PC-9 (cell line): ENCODE measurements around the gene INPP5A.

ENCODE experiments used
- CTCF ChIP-seq: fragments of 200-600 bp; sonication (generic); conservative IDR thresholded peaks from 2 replicates; pipeline ENCODE4 v1.6.1; 2017; ENCODE audit warnings: mixed run types, antibody characterized with exemption, mild to moderate bottlenecking, moderate library complexity
- EZH2 ChIP-seq: fragments of 200-600 bp; sonication (generic); IDR thresholded peaks from 2 replicates; pipeline ENCODE4 v1.8.0; 2017; ENCODE audit warnings: antibody characterized with exemption, low read depth

GRCh38 chr10:132590094-132590751 is 52.6 kb downstream of the INPP5A start:
- no peak for TF ChIP-seq CTCF
- no peak for TF ChIP-seq EZH2
